Measurements from ENCODE around the gene CMTM2.
"Not testable (repeated sequence)": the region's sequence is repeated elsewhere in the genome, so short reads cannot be mapped to it uniquely, and the experiment has no call there.

CMTM2 gene

GRCh38 chr16:66563574-66564334 lies 15.5 kb upstream of the CMTM2 start:
- H3K4me3 ChIP-seq, result no peak overlapping the region
- no peak for DNase-seq (ENCODE audit: low spot score)
- TF ChIP-seq, protein P1, sequence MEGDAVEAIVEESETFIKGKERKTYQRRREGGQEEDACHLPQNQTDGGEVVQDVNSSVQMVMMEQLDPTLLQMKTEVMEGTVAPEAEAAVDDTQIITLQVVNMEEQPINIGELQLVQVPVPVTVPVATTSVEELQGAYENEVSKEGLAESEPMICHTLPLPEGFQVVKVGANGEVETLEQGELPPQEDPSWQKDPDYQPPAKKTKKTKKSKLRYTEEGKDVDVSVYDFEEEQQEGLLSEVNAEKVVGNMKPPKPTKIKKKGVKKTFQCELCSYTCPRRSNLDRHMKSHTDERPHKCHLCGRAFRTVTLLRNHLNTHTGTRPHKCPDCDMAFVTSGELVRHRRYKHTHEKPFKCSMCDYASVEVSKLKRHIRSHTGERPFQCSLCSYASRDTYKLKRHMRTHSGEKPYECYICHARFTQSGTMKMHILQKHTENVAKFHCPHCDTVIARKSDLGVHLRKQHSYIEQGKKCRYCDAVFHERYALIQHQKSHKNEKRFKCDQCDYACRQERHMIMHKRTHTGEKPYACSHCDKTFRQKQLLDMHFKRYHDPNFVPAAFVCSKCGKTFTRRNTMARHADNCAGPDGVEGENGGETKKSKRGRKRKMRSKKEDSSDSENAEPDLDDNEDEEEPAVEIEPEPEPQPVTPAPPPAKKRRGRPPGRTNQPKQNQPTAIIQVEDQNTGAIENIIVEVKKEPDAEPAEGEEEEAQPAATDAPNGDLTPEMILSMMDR (IDR thresholded peaks at IDR 0.05), result no peak
- H3K27ac ChIP-seq, result no peak overlapping the region

- Histone ChIP-seq H3K4me3 (no peak within 1 kb of the TSS), H3K27ac (no peak within 1 kb of the TSS)
- DNase-seq (ENCODE audit: low spot score), result no peak
- TF ChIP-seq, protein P1 (IDR thresholded peaks at IDR 0.05), result no peak
Observed at GRCh38 chr16:66566051-66566901, 13.0 kb upstream of the CMTM2 start, which contains the start of gene CMTM1. TSS of gene CMTM1 (plus strand) at chr16:66566439. CDS start at chr16:66566514, 75 bp downstream.

GRCh38 chr16:66567270-66567669 lies 12.0 kb upstream of the CMTM2 start:
- DNase-seq (ENCODE audit: low spot score); H3K27ac ChIP-seq; H3K4me3 ChIP-seq: not testable (repeated sequence)

DNA sequence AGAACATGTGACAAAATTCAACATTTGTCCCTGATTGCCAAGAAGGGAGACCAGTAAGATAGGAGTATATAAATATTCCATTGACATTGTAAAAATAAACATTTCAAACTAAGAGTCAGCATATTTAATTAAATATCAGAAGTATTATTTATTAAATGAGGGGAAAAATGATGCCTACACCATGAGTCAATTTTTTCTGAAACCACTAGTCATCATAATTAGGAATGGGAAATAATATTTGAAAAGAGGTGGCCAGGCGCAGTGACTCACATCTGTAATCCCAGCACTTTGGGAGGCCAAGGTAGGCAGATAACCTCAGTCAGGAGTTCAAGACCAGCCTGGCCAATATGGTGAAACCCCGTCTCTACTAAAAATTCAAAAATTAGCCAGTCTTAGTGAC lies 10.9 kb upstream of the CMTM2 start:
- TF ChIP-seq, protein P1 (IDR thresholded peaks at IDR 0.05), result no peak
- H3K27ac ChIP-seq, result no peak overlapping the region
- DNase-seq (ENCODE audit: low spot score), result no peak
- no peak overlapping the region for H3K4me3 ChIP-seq

GRCh38 chr16:66569131-66569530 lies 10.1 kb upstream of the CMTM2 start:
- TF ChIP-seq, protein P1 (IDR thresholded peaks at IDR 0.05), result no peak
- no peak for DNase-seq (ENCODE audit: low spot score)
- no peak overlapping the region for H3K27ac ChIP-seq

DNA sequence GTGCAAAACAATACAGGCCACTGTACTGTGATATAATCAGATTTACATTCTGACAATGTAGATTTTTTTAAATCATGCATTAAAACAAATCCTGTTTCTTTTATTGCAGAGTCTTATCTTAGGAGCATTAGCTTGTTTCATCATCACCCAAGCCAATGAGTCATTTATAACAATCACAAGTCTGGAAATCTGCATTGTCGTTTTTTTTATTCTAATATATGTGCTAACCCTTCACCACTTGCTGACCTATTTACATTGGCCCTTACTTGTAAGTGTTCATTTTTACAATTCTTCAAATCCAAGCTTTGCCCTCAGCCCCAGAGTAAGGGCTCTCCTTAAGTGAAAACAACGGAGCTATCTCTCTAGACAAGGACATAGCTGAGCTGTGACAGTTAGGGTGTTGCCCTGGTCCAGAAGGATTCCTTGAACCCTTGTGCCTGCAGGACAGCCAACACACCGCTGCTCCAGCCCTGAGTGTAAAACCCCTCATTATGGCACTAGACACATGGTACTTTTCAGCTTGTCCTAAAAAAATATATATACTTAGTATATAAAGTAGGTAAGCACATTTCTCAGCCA lies 9.3 kb upstream of the CMTM2 start:
- DNase-seq (ENCODE audit: low spot score), result no peak
- TF ChIP-seq, protein P1 (IDR thresholded peaks at IDR 0.05), result no peak
- no peak overlapping the region for H3K27ac ChIP-seq
- H3K4me3 ChIP-seq, result no peak overlapping the region

More at GRCh38 chr16:66569131-66569530, 10.1 kb upstream of the CMTM2 start:
- no peak overlapping the region for H3K4me3 ChIP-seq

DNA sequence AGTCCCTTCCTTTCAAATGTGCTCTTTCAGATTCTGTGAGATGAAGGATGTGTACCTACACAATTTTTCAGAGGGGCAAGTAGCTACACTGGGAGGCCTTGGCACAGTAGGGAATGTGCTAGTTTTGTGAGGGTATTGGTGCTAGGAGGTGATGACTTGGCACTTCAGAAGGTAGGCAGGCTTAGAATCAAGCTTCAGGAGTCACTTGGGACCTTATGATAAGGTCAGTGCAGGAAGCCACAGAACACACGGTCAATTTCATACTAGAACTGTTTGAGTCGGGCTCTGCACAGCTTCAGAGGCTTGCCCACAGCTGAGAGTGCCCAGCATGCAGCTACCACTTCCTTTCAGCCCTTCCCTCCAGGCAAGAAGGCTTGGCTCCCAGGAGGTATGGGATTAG lies 6.9 kb upstream of the CMTM2 start:
- Histone ChIP-seq H3K4me3 (no peak overlapping the region), H3K27ac (no peak overlapping the region)
- DNase-seq (ENCODE audit: low spot score), result no peak
- TF ChIP-seq, protein P1 (IDR thresholded peaks at IDR 0.05), result no peak
